Stimulated activated naive CD8-positive, alpha-beta T cell treated with anti-CD3 and anti-CD28 coated beads, Interleukin-15, amount 100 ng/mL, for 72 hours (primary cell): ENCODE results near the gene GPR35.
"Not testable (repeated sequence)": the region's sequence is repeated elsewhere in the genome, so short reads cannot be mapped to it uniquely, and the experiment has no call there.

Source experiments
- ATAC-seq: fragments of 150-1000 bp; cut with Tn5 transposase; 2 replicates; pipeline ENCODE4 v1.10.0; 2021; ENCODE audit warnings: mild to moderate bottlenecking, moderate library complexity
- DNase-seq, 2 donors: peaks; one replicate each; pipeline ENCODE4 v3.0.0; 2021 to 2022
- H3K27ac Mint-ChIP-seq, 2 donors: one replicate each; pipeline ENCODE4 v1.8.0; 2022; ENCODE audit warnings: mild to moderate bottlenecking in 2 of 2, mixed read lengths in 2 of 2, moderate library complexity in 2 of 2
- H3K27me3 Mint-ChIP-seq: one replicate; pipeline ENCODE4 v1.8.0; 2022; ENCODE audit warnings: mixed read lengths
- H3K4me1 Mint-ChIP-seq: one replicate; pipeline ENCODE4 v1.8.0; 2022; ENCODE audit warnings: mild to moderate bottlenecking, mixed read lengths
- H3K4me3 Mint-ChIP-seq, 2 donors: one replicate each; pipeline ENCODE4 v1.8.0; 2022; ENCODE audit warnings: mild to moderate bottlenecking in 2 of 2, mixed read lengths in 2 of 2, moderate library complexity in 1 of 2
- H3K9me3 Mint-ChIP-seq, 2 donors: one replicate each; pipeline ENCODE4 v1.8.0; 2022; ENCODE audit warnings: mixed read lengths in 2 of 2

The GPR35 gene

DNA sequence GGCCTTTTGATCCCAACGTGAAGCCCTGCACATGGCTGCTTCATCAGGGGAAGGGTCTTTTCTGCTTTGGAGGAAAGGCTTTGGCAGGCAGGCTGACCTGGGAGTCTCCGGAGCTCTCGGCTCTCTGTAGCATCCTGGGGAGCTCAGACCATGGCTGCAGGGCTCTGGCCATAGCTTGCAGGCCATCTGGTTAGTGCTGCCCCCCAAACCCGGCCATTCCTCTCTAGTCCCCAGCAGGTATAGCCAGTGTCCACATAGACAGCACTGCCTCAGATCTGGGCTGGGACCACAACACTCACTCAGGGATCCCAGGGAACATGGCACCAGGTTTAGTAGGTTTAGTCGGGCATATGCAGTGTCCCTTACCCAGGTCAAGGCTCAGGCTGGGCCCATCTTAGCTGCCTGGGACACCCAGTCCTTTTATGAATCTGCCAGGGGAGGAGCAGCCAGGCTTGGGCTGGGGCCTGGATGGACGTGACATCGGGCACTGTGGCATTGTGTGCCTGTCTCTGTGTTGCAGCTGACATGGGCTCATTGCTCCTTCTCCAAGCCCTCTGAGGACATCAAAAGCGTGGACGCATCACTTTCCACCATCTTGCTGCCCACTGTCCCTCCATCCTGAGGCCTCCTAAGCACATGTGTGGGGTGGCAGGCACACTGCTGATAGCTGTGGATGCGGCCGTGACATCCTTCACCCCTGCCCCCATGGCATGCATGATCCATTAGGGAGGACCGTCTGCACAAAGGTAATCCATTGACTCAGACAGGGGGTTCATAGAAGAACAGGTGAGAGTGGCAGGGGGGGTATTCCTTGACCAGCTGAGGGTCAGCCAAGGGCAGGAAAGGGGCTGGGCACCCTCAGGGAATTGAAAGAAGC, 19.2 kb upstream of the GPR35 start:
- H3K4me1 Mint-ChIP-seq, result peaks cover 6% of the 10 kb centered on the region
- H3K4me3 Mint-ChIP-seq, result no peak overlapping the region
- DNase-seq (no peak), ATAC-seq (no peak)
- H3K27me3 Mint-ChIP-seq, result no peaks in the 10 kb centered on the region
- peak overlapping the region in 1 of 2 donors; percentile 62 for H3K27ac Mint-ChIP-seq
- no peaks in the 10 kb centered on the region for H3K9me3 Mint-ChIP-seq

- H3K27ac Mint-ChIP-seq, result peak overlapping the region; percentile 60 to 92
- H3K9me3 Mint-ChIP-seq, result peaks cover 0 to 6% of the 10 kb centered on the region in 2 donors
- DNase-seq (peak in 1 of 2 donors; percentile 47), ATAC-seq (peak; percentile 77)
- no peak overlapping the region for H3K4me3 Mint-ChIP-seq
- H3K27me3 Mint-ChIP-seq, result no peaks in the 10 kb centered on the region
- H3K4me1 Mint-ChIP-seq, result peaks cover 6% of the 10 kb centered on the region
Measured at GRCh38 chr2:240611601-240612210, 13.6 kb upstream of the GPR35 start.

- Mint-ChIP-seq H3K9me3 (peaks cover 7 to 8% of the 10 kb centered on the region in 2 donors), H3K27ac (no peak overlapping the region), H3K27me3 (no peaks in the 10 kb centered on the region), H3K4me3 (no peak overlapping the region), H3K4me1 (peaks cover 7% of the 10 kb centered on the region)
- ATAC-seq, result no peak
- no peak for DNase-seq
Measured at GRCh38 chr2:240613781-240614180, 11.5 kb upstream of the GPR35 start.

DNA sequence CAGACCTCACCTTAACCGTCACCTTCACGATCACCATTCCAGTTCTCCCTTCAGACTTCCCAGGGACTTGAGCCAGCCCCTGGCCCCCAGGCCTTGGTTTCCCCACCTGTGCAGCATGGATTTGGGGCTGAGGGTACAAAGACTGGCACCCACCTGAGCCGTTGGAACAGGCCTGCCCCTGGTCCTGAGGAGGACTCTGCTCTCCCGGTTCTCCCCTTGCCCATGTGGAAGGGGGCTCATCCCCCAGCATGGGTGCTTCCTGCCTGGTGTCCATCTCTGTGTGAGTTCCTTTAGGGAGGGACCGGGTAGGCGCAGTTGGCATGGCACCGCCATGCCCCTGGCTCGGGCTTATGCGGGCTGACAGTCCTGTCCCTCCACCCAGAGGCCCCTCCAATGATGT, 10.9 kb upstream of the GPR35 start:
- ATAC-seq (no peak), DNase-seq (no peak)
- peaks cover 7% of the 10 kb centered on the region for H3K4me1 Mint-ChIP-seq
- H3K27ac Mint-ChIP-seq, result no peak overlapping the region
- H3K9me3 Mint-ChIP-seq, result peaks cover 7 to 8% of the 10 kb centered on the region in 2 donors
- H3K27me3 Mint-ChIP-seq, result no peaks in the 10 kb centered on the region
- H3K4me3 Mint-ChIP-seq, result no peak overlapping the region

DNA sequence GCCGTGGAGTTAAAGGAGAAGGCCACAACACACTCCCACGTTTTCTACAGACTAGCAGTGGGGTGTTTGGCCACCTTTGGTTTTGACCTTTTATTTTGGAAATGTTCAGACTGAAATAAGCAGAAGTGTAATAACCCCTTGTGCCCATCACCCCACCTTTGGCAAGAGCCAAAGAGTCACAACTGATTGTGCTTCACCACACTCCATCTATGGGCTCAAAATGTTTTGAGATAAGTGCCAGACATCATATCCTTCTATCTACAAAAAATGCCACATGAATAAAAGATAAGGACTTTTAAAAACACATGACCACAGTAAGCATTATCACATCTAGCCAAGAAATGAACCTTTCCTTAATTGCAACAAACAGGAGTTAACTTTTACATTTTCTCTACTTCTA, 9.9 kb upstream of the GPR35 start:
- ATAC-seq (no peak), DNase-seq (no peak)
- H3K4me1 Mint-ChIP-seq, result peaks cover 17% of the 10 kb centered on the region
- no peaks in the 10 kb centered on the region for H3K27me3 Mint-ChIP-seq
- no peak overlapping the region for H3K4me3 Mint-ChIP-seq
- H3K9me3 Mint-ChIP-seq, result peaks cover 7 to 8% of the 10 kb centered on the region in 2 donors
- H3K27ac Mint-ChIP-seq, result no peak overlapping the region

GRCh38 chr2:240615820-240616547, 9.3 kb upstream of the GPR35 start:
- peaks cover 7 to 8% of the 10 kb centered on the region in 2 donors for H3K9me3 Mint-ChIP-seq
- DNase-seq (peak in 1 of 2 donors; percentile 4), ATAC-seq (no peak)
- peaks cover 23% of the 10 kb centered on the region for H3K4me1 Mint-ChIP-seq
- no peak overlapping the region for H3K4me3 Mint-ChIP-seq
- no peak overlapping the region for H3K27ac Mint-ChIP-seq
- no peaks in the 10 kb centered on the region for H3K27me3 Mint-ChIP-seq

GRCh38 chr2:240616860-240617666, 8.2 kb upstream of the GPR35 start:
- H3K27me3 Mint-ChIP-seq, H3K4me3 Mint-ChIP-seq, H3K9me3 Mint-ChIP-seq: not testable (repeated sequence)
- ATAC-seq (peak; percentile 11), DNase-seq (peak in 1 of 2 donors; percentile 52)
- peaks cover 34% of the 10 kb centered on the region for H3K4me1 Mint-ChIP-seq
- H3K27ac Mint-ChIP-seq, result peak overlapping the region in 1 of 2 donors; percentile 64

GRCh38 chr2:240618776-240619175, 6.5 kb upstream of the GPR35 start:
- Mint-ChIP-seq H3K4me3 (no peak overlapping the region), H3K27me3 (no peaks in the 10 kb centered on the region), H3K4me1 (peaks cover 51% of the 10 kb centered on the region), H3K27ac (no peak overlapping the region), H3K9me3 (peaks cover 7 to 8% of the 10 kb centered on the region in 2 donors)
- no peak for ATAC-seq
- peak in 1 of 2 donors; percentile 5 for DNase-seq

- ATAC-seq (no peak), DNase-seq (peak in 1 of 2 donors; percentile 55)
- Mint-ChIP-seq H3K27ac (peak overlapping the region; percentile 92 to 96), H3K4me3 (peak overlapping the region; percentile 65 to 78), H3K27me3 (no peaks in the 10 kb centered on the region), H3K9me3 (peaks cover 7 to 8% of the 10 kb centered on the region in 2 donors), H3K4me1 (peaks cover 60% of the 10 kb centered on the region)
Measured at GRCh38 chr2:240619506-240620148, 5.7 kb upstream of the GPR35 start.

- peak overlapping the region in 1 of 2 donors; percentile 99 for H3K27ac Mint-ChIP-seq
- ATAC-seq, result no peak
- peak in 1 of 2 donors; percentile 20 for DNase-seq
- H3K4me3 Mint-ChIP-seq, result peak overlapping the region; percentile 39 to 78
- H3K4me1 Mint-ChIP-seq, result peaks cover 66% of the 10 kb centered on the region
- peaks cover 7 to 8% of the 10 kb centered on the region in 2 donors for H3K9me3 Mint-ChIP-seq
- H3K27me3 Mint-ChIP-seq, result no peaks in the 10 kb centered on the region
Measured at GRCh38 chr2:240620149-240620731, 5.0 kb upstream of the GPR35 start.

DNA sequence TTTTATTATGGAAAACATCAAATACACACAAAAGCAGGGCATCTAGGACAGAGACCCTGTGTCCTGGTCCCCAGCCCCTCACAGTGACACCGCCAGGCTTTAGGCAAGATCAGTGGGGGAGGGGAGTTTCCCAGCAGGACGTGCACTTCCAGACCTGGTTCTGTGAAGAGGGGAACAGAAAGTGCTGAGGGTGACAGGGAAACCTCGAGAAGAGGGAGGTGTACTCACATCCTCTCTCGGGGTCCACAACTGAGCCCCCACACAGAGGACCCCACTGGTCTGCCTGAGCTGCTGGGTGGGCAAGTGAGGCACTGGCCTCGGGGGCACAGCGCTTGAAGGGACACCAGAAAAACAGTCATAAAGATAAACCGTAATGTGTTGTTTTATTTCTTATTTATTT, 4.4 kb upstream of the GPR35 start:
- peaks cover 71% of the 10 kb centered on the region for H3K4me1 Mint-ChIP-seq
- H3K27me3 Mint-ChIP-seq, result no peaks in the 10 kb centered on the region
- DNase-seq (peak in 1 of 2 donors; percentile 38), ATAC-seq (no peak)
- peak overlapping the region; percentile 39 to 65 for H3K4me3 Mint-ChIP-seq
- H3K27ac Mint-ChIP-seq, result peak overlapping the region; percentile 99
- H3K9me3 Mint-ChIP-seq, result peaks cover 7 to 8% of the 10 kb centered on the region in 2 donors

GRCh38 chr2:240622060-240622411, 3.2 kb upstream of the GPR35 start:
- DNase-seq (peak; percentile 34), ATAC-seq (no peak)
- no peaks in the 10 kb centered on the region for H3K27me3 Mint-ChIP-seq
- H3K4me1 Mint-ChIP-seq, result peaks cover 82% of the 10 kb centered on the region
- peaks cover 0 to 7% of the 10 kb centered on the region in 2 donors for H3K9me3 Mint-ChIP-seq
- peak overlapping the region; percentile 75 to 78 for H3K4me3 Mint-ChIP-seq
- peak overlapping the region; percentile 99 for H3K27ac Mint-ChIP-seq

GRCh38 chr2:240622531-240623235, 2.6 kb upstream of the GPR35 start:
- Mint-ChIP-seq H3K27ac (peak overlapping the region; percentile 99), H3K27me3 (no peaks in the 10 kb centered on the region), H3K4me3 (peak overlapping the region; percentile 75 to 78), H3K9me3 (peaks cover 0 to 5% of the 10 kb centered on the region in 2 donors), H3K4me1 (peaks cover 84% of the 10 kb centered on the region)
- DNase-seq (peak; percentile 78 to 80), ATAC-seq (peak; percentile 12)
